B cell (primary cell): ENCODE data around the gene CSTF1.

Source experiments
- EZH2 ChIP-seq: IDR thresholded peaks from 2 replicates; pipeline ENCODE4 v1.6.1; 2012; ENCODE audit warnings: borderline replicate concordance, low read depth, mild to moderate bottlenecking, moderate library complexity, low read length; ENCODE audit not compliant: insufficient read depth, poor library complexity, severe bottlenecking
- TF ChIP-seq, protein P1 (sequence below): fragments of 200-600 bp; IDR thresholded peaks from one replicate; pipeline ENCODE4 v1.8.0; 2022; ENCODE audit warnings: antibody characterized with exemption, mild to moderate bottlenecking

DNA sequence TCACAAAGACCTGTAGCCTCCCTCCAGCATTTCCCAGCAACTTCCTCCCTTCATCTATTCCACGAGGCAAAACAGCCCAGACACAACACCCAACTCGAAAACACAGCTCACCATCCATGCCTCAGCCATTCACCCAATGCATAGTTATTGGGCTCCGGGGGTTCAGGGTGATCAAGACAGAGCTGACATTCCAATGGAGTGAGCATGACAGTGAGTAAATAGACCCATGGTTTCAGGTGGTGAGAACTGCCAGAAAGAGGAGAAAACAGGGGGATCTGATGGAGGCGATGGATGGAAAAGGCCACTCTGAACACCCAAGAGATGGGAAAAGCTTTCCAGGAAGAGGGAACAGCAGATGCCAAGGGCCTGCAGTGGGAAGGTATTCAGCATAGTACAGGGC, 25.5 kb downstream of the CSTF1 start:
- TF ChIP-seq, protein P1, sequence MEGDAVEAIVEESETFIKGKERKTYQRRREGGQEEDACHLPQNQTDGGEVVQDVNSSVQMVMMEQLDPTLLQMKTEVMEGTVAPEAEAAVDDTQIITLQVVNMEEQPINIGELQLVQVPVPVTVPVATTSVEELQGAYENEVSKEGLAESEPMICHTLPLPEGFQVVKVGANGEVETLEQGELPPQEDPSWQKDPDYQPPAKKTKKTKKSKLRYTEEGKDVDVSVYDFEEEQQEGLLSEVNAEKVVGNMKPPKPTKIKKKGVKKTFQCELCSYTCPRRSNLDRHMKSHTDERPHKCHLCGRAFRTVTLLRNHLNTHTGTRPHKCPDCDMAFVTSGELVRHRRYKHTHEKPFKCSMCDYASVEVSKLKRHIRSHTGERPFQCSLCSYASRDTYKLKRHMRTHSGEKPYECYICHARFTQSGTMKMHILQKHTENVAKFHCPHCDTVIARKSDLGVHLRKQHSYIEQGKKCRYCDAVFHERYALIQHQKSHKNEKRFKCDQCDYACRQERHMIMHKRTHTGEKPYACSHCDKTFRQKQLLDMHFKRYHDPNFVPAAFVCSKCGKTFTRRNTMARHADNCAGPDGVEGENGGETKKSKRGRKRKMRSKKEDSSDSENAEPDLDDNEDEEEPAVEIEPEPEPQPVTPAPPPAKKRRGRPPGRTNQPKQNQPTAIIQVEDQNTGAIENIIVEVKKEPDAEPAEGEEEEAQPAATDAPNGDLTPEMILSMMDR, result no peak
- TF ChIP-seq EZH2, result no peak
